ENCODE data around the gene PHLDB2.

Gene PHLDB2

GRCh38 chr3:112001526-112001925 lies 142.5 kb downstream of the PHLDB2 start:
- no peak for DNase-seq

GRCh38 chr3:112002096-112002971 lies 143.3 kb downstream of the PHLDB2 start:
- peak in 2 of 6 experiments; percentile 18 to 33 for DNase-seq

DNA sequence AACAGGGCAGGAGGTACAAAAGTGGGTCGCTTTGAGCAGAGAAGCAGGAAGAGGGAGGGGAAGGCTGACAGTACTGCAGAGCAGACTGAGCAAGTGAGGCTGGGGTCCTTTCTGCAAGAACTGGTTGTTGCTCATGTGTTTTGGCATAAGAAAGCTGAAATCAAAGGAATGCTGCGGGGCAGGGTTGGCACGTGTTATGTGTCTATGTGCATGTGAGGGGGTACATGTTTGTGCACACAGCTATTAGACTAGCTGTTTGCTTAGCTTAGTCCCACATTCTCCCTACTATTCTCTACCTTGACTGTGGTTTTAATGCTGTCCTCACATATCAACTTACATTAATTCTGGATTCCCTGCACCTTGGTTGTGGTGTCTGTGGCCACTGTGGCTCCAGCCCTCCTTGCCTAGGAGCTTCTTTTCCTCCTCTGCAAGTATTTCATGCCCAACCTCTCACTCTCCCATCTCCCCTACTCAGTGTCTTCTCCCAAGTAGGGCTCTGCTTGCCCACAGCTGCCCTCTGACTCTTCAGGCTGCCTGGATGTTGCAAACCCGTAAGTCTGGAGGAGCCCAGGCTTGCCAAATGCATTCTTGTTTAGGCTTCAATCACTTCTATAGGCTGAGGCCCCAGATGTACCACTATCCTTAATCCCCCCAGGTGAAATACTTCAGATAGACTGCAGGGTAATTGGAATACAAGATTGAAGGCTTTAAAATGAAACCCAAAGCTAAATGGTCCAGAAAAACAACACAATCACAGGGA lies 144.4 kb downstream of the PHLDB2 start:
- DNase-seq, result no peak

DNA sequence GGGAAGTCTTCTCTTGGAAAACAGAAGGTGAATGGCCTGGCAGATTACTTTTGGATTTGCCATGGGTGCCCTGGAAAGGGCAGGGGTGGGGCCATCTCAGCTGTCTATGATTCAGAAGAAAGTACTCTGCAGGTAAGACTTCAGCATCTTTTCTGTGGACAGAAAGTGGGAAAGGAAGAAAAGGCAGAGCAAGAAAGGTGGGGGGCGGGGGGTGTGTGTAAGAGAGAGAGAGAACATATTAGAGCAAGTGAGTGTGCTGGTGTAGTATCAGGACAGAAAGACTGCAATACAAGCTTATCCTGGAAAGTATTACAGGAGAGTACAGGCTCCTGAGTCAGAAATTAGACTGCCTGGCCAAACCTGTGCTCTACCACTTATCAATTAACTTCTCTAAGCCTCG lies 145.1 kb downstream of the PHLDB2 start:
- DNase-seq, result no peak

DNA sequence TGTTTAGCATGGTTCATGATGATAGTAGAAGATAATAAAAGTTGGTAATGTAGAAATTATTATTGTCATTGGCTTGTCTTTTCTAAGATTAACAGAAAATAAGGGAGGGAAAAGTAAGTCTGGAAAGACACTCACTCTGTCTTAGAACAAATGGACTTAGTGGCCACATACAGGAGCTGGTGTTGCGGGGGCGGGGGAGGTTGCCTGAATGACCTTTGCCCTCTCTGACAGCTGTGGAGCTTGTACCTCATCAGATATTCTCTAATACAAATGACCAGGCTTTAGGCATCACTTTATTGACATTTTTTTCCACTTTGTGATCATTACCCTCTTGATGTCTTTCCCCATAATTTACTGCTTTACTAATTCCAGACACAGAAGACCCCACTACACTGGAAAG lies 145.6 kb downstream of the PHLDB2 start:
- DNase-seq, result no peak

GRCh38 chr3:112005091-112005672 lies 146.1 kb downstream of the PHLDB2 start:
- no peak for DNase-seq

- no peak for DNase-seq
These were observed 148.6 kb downstream of the PHLDB2 start for GRCh38 chr3:112007633-112008032.

GRCh38 chr3:112009670-112010069 lies 150.6 kb downstream of the PHLDB2 start:
- DNase-seq, result no peak

- no peak for DNase-seq
These were observed 151.6 kb downstream of the PHLDB2 start for GRCh38 chr3:112010636-112011035.

DNA sequence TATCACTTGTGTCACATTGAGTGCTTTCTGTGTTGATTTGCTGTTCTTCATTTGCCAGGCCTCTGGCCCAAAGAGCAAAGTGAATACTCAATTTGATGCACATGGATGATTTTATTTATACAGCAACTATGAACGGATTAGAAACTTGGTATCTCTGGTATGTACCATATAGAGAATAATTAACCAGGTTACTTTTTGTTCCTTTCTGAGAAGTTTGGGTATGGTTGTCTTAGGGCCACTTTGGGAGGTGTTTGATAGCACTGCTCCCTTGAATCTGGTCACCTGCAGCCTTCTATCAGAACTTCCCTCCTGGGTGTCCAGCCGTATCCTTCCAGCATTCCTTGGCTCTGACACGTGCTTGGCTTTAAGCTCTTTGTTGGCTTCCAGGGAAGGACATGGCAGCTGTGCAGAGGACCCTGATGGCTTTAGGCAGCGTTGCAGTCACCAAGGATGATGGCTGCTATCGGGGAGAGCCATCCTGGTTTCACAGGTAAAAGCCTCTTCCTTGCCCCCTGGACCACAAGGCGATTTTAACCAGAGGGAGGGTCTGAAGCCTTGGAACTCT lies 152.4 kb downstream of the PHLDB2 start:
- DNase-seq, result no peak

- no peak for DNase-seq
These were observed 153.3 kb downstream of the PHLDB2 start for GRCh38 chr3:112012205-112012992.

DNA sequence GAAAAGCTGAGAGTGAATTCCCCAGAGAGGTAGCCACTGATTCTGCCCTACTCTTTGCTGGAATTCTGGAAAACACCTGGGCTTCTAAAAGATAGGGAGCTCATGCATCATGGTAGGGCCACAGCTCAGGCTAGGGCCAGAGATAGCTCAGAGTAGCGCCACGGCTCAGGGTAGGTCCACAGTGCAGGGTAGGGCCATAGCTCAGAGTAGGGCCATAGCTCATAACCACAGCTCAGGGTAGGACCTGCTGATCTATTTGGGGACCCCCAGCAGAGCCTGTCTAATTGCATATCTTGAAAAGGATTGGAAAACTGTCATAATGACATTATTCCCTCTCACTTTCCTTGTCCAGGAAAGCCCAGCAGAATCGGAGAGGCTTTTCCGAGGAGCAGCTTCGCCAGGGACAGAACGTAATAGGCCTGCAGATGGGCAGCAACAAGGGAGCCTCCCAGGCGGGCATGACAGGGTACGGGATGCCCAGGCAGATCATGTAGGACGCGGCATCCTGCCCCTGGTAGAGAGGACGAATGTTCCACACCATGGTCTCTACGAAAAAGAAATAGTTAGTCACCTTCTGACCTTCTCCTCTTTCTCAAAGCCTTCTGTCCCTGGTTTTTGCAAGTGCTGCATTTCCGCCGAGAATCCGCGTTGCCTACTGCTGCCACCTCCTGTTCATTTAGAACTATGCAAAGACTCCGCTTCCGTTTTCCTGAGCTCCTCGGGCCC lies 154.2 kb downstream of the PHLDB2 start:
- DNase-seq, result peak; percentile 11 to 66 (median 25)

- no peak for DNase-seq
These were observed 154.7 kb downstream of the PHLDB2 start for GRCh38 chr3:112013784-112014143.

GRCh38 chr3:112017091-112017490 lies 158.0 kb downstream of the PHLDB2 start:
- DNase-seq, result no peak

- DNase-seq, result no peak
These were observed 159.6 kb downstream of the PHLDB2 start for GRCh38 chr3:112018712-112019111.

DNA sequence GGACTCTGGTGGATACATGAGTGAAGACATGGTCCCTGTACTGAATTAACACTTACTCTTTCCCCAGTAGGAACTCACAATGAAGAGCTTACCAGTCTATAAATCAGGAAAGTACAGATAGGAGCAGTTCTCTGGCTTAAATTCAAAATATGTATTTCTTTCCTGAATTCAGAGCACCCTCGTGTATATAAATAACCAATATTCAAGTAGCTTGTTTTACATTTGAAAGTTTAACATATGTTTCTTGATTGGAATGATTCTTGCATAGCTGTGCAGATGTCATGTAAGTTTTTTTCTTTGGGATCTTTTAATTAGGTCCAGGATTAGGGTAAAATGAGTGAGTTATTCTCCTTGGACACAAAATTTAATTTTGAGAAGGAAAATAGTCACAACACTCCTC lies 160.7 kb downstream of the PHLDB2 start:
- no peak for DNase-seq

DNA sequence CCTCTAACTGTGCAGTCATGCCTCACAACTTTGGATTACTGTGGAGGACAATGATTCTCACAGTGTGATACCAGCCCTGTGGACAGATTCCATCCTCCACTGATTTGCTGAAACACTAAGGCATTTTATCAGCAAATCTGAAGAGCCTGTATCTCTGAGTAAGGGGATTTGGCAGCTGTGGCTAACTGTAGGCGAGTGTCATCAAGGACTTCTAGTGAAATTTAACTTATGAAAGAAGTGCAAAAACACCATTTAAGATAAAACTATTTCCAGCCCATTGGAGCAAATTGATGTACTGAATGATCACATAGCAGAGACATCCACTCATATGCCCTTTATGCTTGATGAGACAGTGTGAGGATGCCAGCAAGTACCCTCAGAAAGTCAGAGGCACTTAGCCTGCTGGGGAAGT lies 161.6 kb downstream of the PHLDB2 start:
- no peak for DNase-seq

All from stimulated activated naive CD4-positive, alpha-beta T cell (primary cell).